Measurements from ENCODE around the gene TIGD1.
"Not testable (repeated sequence)": the region's sequence is repeated elsewhere in the genome, so short reads cannot be mapped to it uniquely, and the experiment has no call there.

TIGD1 gene

GRCh38 chr2:232577841-232578240, 27.5 kb upstream of the TIGD1 start:
- no peak for DNase-seq (ENCODE audit: low spot score)
- no peak for TF ChIP-seq CTCF (IDR thresholded peaks at IDR 0.05; ENCODE audit: extremely low read depth, missing control alignments)

GRCh38 chr2:232576995-232577394, 26.6 kb upstream of the TIGD1 start:
- no peak for TF ChIP-seq CTCF (IDR thresholded peaks at IDR 0.05; ENCODE audit: extremely low read depth, missing control alignments)
- DNase-seq (ENCODE audit: low spot score), result no peak

- DNase-seq (ENCODE audit: low spot score), result no peak
- TF ChIP-seq CTCF (IDR thresholded peaks at IDR 0.05; ENCODE audit: extremely low read depth, missing control alignments), result no peak
These were observed 25.0 kb upstream of the TIGD1 start for GRCh38 chr2:232575404-232575746.

- no peak for DNase-seq (ENCODE audit: low spot score)
- no peak for TF ChIP-seq CTCF (IDR thresholded peaks at IDR 0.05; ENCODE audit: extremely low read depth, missing control alignments)
These were observed 24.5 kb upstream of the TIGD1 start for GRCh38 chr2:232574674-232575403.

GRCh38 chr2:232573771-232574435, 23.5 kb upstream of the TIGD1 start:
- TF ChIP-seq CTCF (IDR thresholded peaks at IDR 0.05; ENCODE audit: extremely low read depth, missing control alignments), result no peak
- no peak for DNase-seq (ENCODE audit: low spot score)

GRCh38 chr2:232573042-232573441, 22.7 kb upstream of the TIGD1 start:
- DNase-seq (ENCODE audit: low spot score), result no peak
- TF ChIP-seq CTCF (IDR thresholded peaks at IDR 0.05; ENCODE audit: extremely low read depth, missing control alignments), result no peak

GRCh38 chr2:232571026-232571474, 20.7 kb upstream of the TIGD1 start:
- no peak for TF ChIP-seq CTCF (IDR thresholded peaks at IDR 0.05; ENCODE audit: extremely low read depth, missing control alignments)
- no peak for DNase-seq (ENCODE audit: low spot score)

- DNase-seq (ENCODE audit: low spot score), result not testable (repeated sequence)
These were observed 20.1 kb upstream of the TIGD1 start for GRCh38 chr2:232570481-232570880.
